Measurements from ENCODE around the gene GATAD2A. TPM values are rescaled to one million over a fixed set of nuclear protein-coding genes. Genes with fewer than 3 reads are reported as not detected.
A peak's percentile ranks its signal among the peaks of the same experiment; 100 is the strongest.

Gene GATAD2A
- total and polyA plus RNA-seq, 2 of the 13 experiments (the other 11 are each of a cell fraction or from before 2014, with no cell fraction given), result 16.8 to 28.6 TPM

- TF ChIP-seq, protein P1, sequence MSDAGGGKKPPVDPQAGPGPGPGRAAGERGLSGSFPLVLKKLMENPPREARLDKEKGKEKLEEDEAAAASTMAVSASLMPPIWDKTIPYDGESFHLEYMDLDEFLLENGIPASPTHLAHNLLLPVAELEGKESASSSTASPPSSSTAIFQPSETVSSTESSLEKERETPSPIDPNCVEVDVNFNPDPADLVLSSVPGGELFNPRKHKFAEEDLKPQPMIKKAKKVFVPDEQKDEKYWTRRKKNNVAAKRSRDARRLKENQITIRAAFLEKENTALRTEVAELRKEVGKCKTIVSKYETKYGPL (CRISPR knock-in tag; IDR thresholded peaks at IDR 0.05), result peak; percentile 52; the same call in 1 of the 2 replicates
- TF ChIP-seq, protein P2, sequence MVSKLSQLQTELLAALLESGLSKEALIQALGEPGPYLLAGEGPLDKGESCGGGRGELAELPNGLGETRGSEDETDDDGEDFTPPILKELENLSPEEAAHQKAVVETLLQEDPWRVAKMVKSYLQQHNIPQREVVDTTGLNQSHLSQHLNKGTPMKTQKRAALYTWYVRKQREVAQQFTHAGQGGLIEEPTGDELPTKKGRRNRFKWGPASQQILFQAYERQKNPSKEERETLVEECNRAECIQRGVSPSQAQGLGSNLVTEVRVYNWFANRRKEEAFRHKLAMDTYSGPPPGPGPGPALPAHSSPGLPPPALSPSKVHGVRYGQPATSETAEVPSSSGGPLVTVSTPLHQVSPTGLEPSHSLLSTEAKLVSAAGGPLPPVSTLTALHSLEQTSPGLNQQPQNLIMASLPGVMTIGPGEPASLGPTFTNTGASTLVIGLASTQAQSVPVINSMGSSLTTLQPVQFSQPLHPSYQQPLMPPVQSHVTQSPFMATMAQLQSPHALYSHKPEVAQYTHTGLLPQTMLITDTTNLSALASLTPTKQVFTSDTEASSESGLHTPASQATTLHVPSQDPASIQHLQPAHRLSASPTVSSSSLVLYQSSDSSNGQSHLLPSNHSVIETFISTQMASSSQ (IDR thresholded peaks at IDR 0.05; ENCODE audit: low read depth), result 0 out of 2 replicates have a peak, but pooled peaks have one; percentile 13
- TF ChIP-seq, protein P2 (CRISPR knock-in tag; IDR thresholded peaks at IDR 0.05; ENCODE audit: borderline replicate concordance), result no peak
- TF ChIP-seq U2AF2 (IDR thresholded peaks at IDR 0.05; ENCODE audit: low read depth, low read length) (no peak), TFAP4 (IDR thresholded peaks at IDR 0.05; ENCODE audit: borderline replicate concordance, low read depth) (peak; percentile 67; the same call in 1 of the 2 replicates)
These were observed 37.4 kb upstream of the GATAD2A start (continued) for GRCh38 chr19:19368087-19368486.

DNA sequence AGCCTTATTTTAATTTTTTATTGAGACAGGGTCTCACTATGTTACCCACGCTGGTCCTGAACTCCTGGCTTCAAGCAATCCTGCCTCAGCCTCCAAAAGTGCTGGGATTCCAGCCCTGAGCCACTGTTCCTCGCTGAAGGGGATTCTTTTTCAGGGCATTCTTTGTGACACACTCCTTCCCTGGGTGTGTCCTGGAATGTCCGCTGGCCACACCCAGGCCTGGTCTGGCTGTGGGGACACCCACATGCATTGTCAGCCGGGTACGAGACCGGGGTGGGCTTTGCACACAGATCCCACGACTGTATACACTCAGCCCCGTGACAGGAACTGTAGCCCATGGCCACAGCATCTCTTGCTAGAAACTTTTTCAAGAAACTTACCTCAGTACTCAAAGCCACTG is 34.4 kb upstream of the GATAD2A start:
- no TSS peak for BruUV-seq (replicated peaks)
- TF ChIP-seq NKX3-1 (CRISPR knock-in tag; IDR thresholded peaks at IDR 0.05), result no peak
- no peak for TF ChIP-seq CHD4 (IDR thresholded peaks at IDR 0.05; ENCODE audit: borderline replicate concordance, low read length)
- TF ChIP-seq ZHX1 (CRISPR knock-in tag; IDR thresholded peaks at IDR 0.05; ENCODE audit: low read depth), result no peak
- FAIRE-seq (no peak), ATAC-seq (no peak), DNase-seq (ENCODE audit: low spot score) (no peak)
- Histone ChIP-seq H3K4me3 (replicated peaks in 1 of 3; ENCODE audit: insufficient read depth in 1 of 3, low read depth in 2 of 3, low read length in 3 of 3) (no peak overlapping the region), H3K9ac (ENCODE audit: insufficient read depth, low read depth, low read length) (no peak overlapping the region), H2AFZ (ENCODE audit: low read length) (peak overlapping the region; percentile 63), H3K4me1 (ENCODE audit: insufficient read depth, low read length) (peaks cover 70% of the 10 kb centered on the region), H4K20me1 (ENCODE audit: insufficient read depth, low read length) (no peaks in the 10 kb centered on the region), H3K36me3 (replicated peaks in 1 of 2; ENCODE audit: control insufficient read depth in 1 of 2, insufficient read depth in 2 of 2, low read length in 2 of 2) (no peaks in the 10 kb centered on the region), H3K27me3 (ENCODE audit: control insufficient read depth in 1 of 2, insufficient read depth in 2 of 2, low read length in 2 of 2) (no peaks in the 10 kb centered on the region), H3K9me3 (ENCODE audit: low read length) (no peaks in the 10 kb centered on the region), H3K27ac (ENCODE audit: extremely low read length, insufficient read depth, low read length) (no peak overlapping the region), H3K4me2 (ENCODE audit: low read depth, low read length) (no peak overlapping the region), H3K79me2 (ENCODE audit: insufficient read depth, low read length) (no peaks in the 10 kb centered on the region)
- intact Hi-C loops (cut with micrococcal nuclease; ENCODE audit: unreplicated experiment) (no loop called here), in situ Hi-C loops (cut with HindIII; ENCODE audit: extremely low pct_ligation_motif_present, low pct_unique_long_range_greater_than_20kb) (loop anchor here (5.0 kb wide), 1 partner anchor 36 kb away; the partner anchor contains the start of gene GATAD2A)
- WGBS (ENCODE audit: low lambda C conversion rate), result 49% methylated on average over 7 of the region's 8 CpGs
- ChIA-PET POLR2A (no interaction called here), CTCF (ENCODE audit: low intra/inter-chr PET ratio, low total read pairs) (no interaction called here)
